SK-N-SH treated with all-trans-retinoic acid at 6 μM for 48 hours (cell line): ENCODE results near the gene RAB4A.

Experiments used
- ATAC-seq: fragments of 200-7000 bp; cut with Tn5 transposase; 3 replicates; pipeline ENCODE4 v1.9.1; 2020; ENCODE audit warnings: mild to moderate bottlenecking, moderate library complexity
- ARNTL ChIP-seq: fragments of 450-650 bp; formaldehyde crosslinking; IDR thresholded peaks from 2 replicates; pipeline ENCODE4 v1.5.0; 2020; ENCODE audit warnings: low read depth, mild to moderate bottlenecking, moderate library complexity, borderline replicate concordance
- BACH2 ChIP-seq: fragments of 250-450 bp; sonication (Bioruptor Pico); IDR thresholded peaks from 2 replicates; pipeline ENCODE4 v1.9.0; 2021; ENCODE audit warnings: mild to moderate bottlenecking, borderline replicate concordance
- CREB5 ChIP-seq: fragments of 250-450 bp; sonication (Bioruptor Pico); IDR thresholded peaks from 2 replicates; pipeline ENCODE4 v1.5.1; 2020; ENCODE audit warnings: low read depth, mild to moderate bottlenecking, moderate library complexity
- CSDC2 ChIP-seq: fragments of 250-450 bp; sonication (Bioruptor Pico); IDR thresholded peaks from 2 replicates; pipeline ENCODE4 v1.5.0; 2020; ENCODE audit warnings: mild to moderate bottlenecking, moderate library complexity
- CSRNP3 ChIP-seq: fragments of 250-450 bp; sonication (Bioruptor Pico); IDR thresholded peaks from 2 replicates; pipeline ENCODE4 v1.5.1; 2021; ENCODE audit warnings: mild to moderate bottlenecking, moderate library complexity
- ESRRG ChIP-seq: fragments of 250-450 bp; sonication (Bioruptor Pico); IDR thresholded peaks from 2 replicates; pipeline ENCODE4 v1.6.1; 2021; ENCODE audit warnings: mild to moderate bottlenecking
- GLIS3 ChIP-seq: fragments of 250-450 bp; sonication (Bioruptor Pico); IDR thresholded peaks from 2 replicates; pipeline ENCODE4 v1.5.0; 2020; ENCODE audit warnings: mild to moderate bottlenecking, moderate library complexity
- ISL1 ChIP-seq: fragments of 250-450 bp; sonication (Bioruptor Pico); IDR thresholded peaks from 2 replicates; pipeline ENCODE4 v2.1.2; 2022; ENCODE audit warnings: mild to moderate bottlenecking, moderate library complexity
- PATZ1 ChIP-seq: fragments of 250-450 bp; sonication (Bioruptor Pico); IDR thresholded peaks from 2 replicates; pipeline ENCODE4 v1.8.0; 2020; ENCODE audit warnings: mild to moderate bottlenecking, moderate library complexity, borderline replicate concordance
- POU6F1 ChIP-seq: fragments of 250-450 bp; sonication (Bioruptor Pico); IDR thresholded peaks from 2 replicates; pipeline ENCODE4 v1.8.0; 2021; ENCODE audit warnings: low read depth, mild to moderate bottlenecking, moderate library complexity, borderline replicate concordance
- RARB ChIP-seq: fragments of 250-450 bp; sonication (Bioruptor Pico); IDR thresholded peaks from 2 replicates; pipeline ENCODE4 v1.8.0; 2021; ENCODE audit warnings: mild to moderate bottlenecking, moderate library complexity
- SNAI2 ChIP-seq: fragments of 250-450 bp; sonication (Bioruptor Pico); IDR thresholded peaks from 2 replicates; pipeline ENCODE4 v1.5.0; 2020; ENCODE audit warnings: mild to moderate bottlenecking, moderate library complexity
- TCF4 ChIP-seq: fragments of 250-450 bp; sonication (Bioruptor Pico); IDR thresholded peaks from 2 replicates; pipeline ENCODE4 v1.8.0; 2021; ENCODE audit warnings: mild to moderate bottlenecking, moderate library complexity, borderline replicate concordance
- TOX ChIP-seq: fragments of 250-450 bp; sonication (Bioruptor Pico); IDR thresholded peaks from 2 replicates; pipeline ENCODE4 v1.8.0; 2021; ENCODE audit warnings: mild to moderate bottlenecking, moderate library complexity, borderline replicate concordance
- TSHZ2 ChIP-seq: fragments of 250-450 bp; sonication (Bioruptor Pico); IDR thresholded peaks from 2 replicates; pipeline ENCODE4 v1.5.0; 2020; ENCODE audit warnings: mild to moderate bottlenecking, moderate library complexity
- ZC3H10 ChIP-seq: fragments of 250-450 bp; sonication (Bioruptor Pico); IDR thresholded peaks from 2 replicates; pipeline ENCODE4 v1.5.1; 2021; ENCODE audit warnings: mild to moderate bottlenecking, moderate library complexity
- ZFP3 ChIP-seq: fragments of 250-450 bp; sonication (Bioruptor Pico); IDR thresholded peaks from 2 replicates; pipeline ENCODE4 v1.5.0; 2020; ENCODE audit warnings: mild to moderate bottlenecking, moderate library complexity
- ZFP30 ChIP-seq: fragments of 450-650 bp; formaldehyde crosslinking; IDR thresholded peaks from 2 replicates; pipeline ENCODE4 v1.5.0; 2022; ENCODE audit warnings: mild to moderate bottlenecking, moderate library complexity
- ZNF565 ChIP-seq: fragments of 450-650 bp; formaldehyde crosslinking; conservative IDR thresholded peaks from 2 replicates; pipeline ENCODE4 v1.5.0; 2020; ENCODE audit warnings: low read depth, mild to moderate bottlenecking, moderate library complexity
- ZNF70 ChIP-seq: fragments of 450-650 bp; formaldehyde crosslinking; IDR thresholded peaks from 2 replicates; pipeline ENCODE4 v1.5.0; 2020; ENCODE audit warnings: mild to moderate bottlenecking, moderate library complexity
- ZNF8 ChIP-seq: fragments of 450-650 bp; formaldehyde crosslinking; IDR thresholded peaks from 2 replicates; pipeline ENCODE4 v1.5.0; 2020; ENCODE audit warnings: mild to moderate bottlenecking, moderate library complexity

RAB4A gene

GRCh38 chr1:229223498-229223897 is 47.4 kb upstream of the RAB4A start:
- no peak for TF ChIP-seq ZFP3 (CRISPR knock-in tag)
- ATAC-seq = no peak

GRCh38 chr1:229224308-229224707 is 46.6 kb upstream of the RAB4A start:
- no peak for TF ChIP-seq GLIS3 (CRISPR knock-in tag)
- no peak for TF ChIP-seq ZNF565 (CRISPR knock-in tag)
- TF ChIP-seq CREB5 (CRISPR knock-in tag) = no peak
- no peak for TF ChIP-seq ISL1 (CRISPR knock-in tag)
- TF ChIP-seq ZNF8 (CRISPR knock-in tag) = no peak
- no peak for TF ChIP-seq ESRRG
- TF ChIP-seq CSDC2 (CRISPR knock-in tag) = no peak
- no peak for TF ChIP-seq ARNTL (CRISPR knock-in tag)
- no peak for TF ChIP-seq TCF4 (CRISPR knock-in tag)
- TF ChIP-seq ZC3H10 = no peak
- TF ChIP-seq CSRNP3 = no peak
- TF ChIP-seq SNAI2 (CRISPR knock-in tag) = no peak
- TF ChIP-seq, all 23 proteins: peak for 0
- no peak for ATAC-seq

- no peak for TF ChIP-seq ZFP3 (CRISPR knock-in tag)
- no peak for TF ChIP-seq TOX
- no peak for TF ChIP-seq ISL1 (CRISPR knock-in tag)
- TF ChIP-seq ZNF70 = no peak
- no peak for TF ChIP-seq GLIS3 (CRISPR knock-in tag)
- TF ChIP-seq ARNTL (CRISPR knock-in tag) = no peak
- no peak for TF ChIP-seq ZC3H10
- TF ChIP-seq POU6F1 (CRISPR knock-in tag) = no peak
- TF ChIP-seq ZFP30 = no peak
- TF ChIP-seq ZNF8 (CRISPR knock-in tag) = no peak
- no peak for TF ChIP-seq PATZ1 (CRISPR knock-in tag)
- TF ChIP-seq RARB (CRISPR knock-in tag) = no peak
- no peak for TF ChIP-seq SNAI2 (CRISPR knock-in tag)
- TF ChIP-seq CSRNP3 = no peak
- no peak for TF ChIP-seq TSHZ2 (CRISPR knock-in tag)
- no peak for TF ChIP-seq ESRRG
- no peak for TF ChIP-seq BACH2 (CRISPR knock-in tag)
- no peak for TF ChIP-seq CSDC2 (CRISPR knock-in tag)
- TF ChIP-seq, all 23 proteins: peak for 0
Observed at GRCh38 chr1:229225331-229225782, 45.6 kb upstream of the RAB4A start.

More at GRCh38 chr1:229225331-229225782, 45.6 kb upstream of the RAB4A start:
- no peak for ATAC-seq
